ENCODE data around the gene VAPB.

DNA sequence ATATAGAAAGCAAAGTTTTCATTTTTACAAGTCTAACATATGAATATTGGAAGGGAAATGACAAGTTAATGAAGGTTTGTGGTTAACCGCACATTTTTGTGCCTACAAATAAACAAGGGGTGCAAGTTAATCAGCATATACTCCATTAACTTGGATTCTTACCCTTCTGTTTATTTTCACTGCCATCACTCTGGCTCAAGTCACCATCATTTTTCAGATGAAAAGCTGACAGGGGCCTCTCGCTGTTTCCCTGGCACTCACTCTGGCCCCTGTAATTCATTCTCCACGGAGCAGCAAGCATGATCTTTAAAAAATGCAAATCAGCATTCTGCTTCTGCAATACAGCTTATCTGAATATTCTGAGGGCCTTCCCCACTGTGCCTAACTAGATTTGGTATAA, 96.4 kb downstream of the VAPB start:
- no peak for TF ChIP-seq CTCF (conservative IDR thresholded peaks at IDR 0.05; ENCODE audit: low read depth, low read length)
- TF ChIP-seq POLR2A (IDR thresholded peaks at IDR 0.05; ENCODE audit: low read depth, low read length) = no peak

Measured in IMR-90 (cell line).